K562 (cell line): Measurements from ENCODE around the gene SRSF1. TPM values are rescaled to one million over a fixed set of nuclear protein-coding genes. Genes with fewer than 3 reads are reported as not detected.

Experiments
- CHD2 ChIP-seq: IDR thresholded peaks from 2 replicates; pipeline ENCODE4 v1.6.1; 2011; ENCODE audit warnings: low read depth, low read length
- DACH1 ChIP-seq: fragments of 450-650 bp; IDR thresholded peaks from 2 replicates; pipeline ENCODE4 v1.6.1; 2018; ENCODE audit not compliant: partially characterized antibody
- ELK3 ChIP-seq: fragments of 450-650 bp; formaldehyde crosslinking; IDR thresholded peaks from 2 replicates; pipeline ENCODE4 v1.4.0; 2020; ENCODE audit warnings: mild to moderate bottlenecking
- ETS1 ChIP-seq: conservative IDR thresholded peaks from 2 replicates; pipeline ENCODE4 v1.6.1; 2011; ENCODE audit warnings: low read depth, mild to moderate bottlenecking, low read length; ENCODE audit not compliant: control insufficient read depth
- FOXA3 ChIP-seq, 2 experiments: fragments of 450-650 bp in 1 of 2; sonication (generic) in 1 of 2; formaldehyde crosslinking; IDR thresholded peaks in 1 of 2; conservative IDR thresholded peaks in 1 of 2; 2 replicates each; pipeline versions ENCODE4 v1.4.0 to v1.8.0; 2020 to 2022; ENCODE audit warnings: mild to moderate bottlenecking in 2 of 2, missing genetic modification reagents in 1 of 2
- FOXK2 ChIP-seq, 2 experiments: fragments of 450-650 bp; IDR thresholded peaks in 1 of 2; conservative IDR thresholded peaks in 1 of 2; 2 replicates each; pipeline ENCODE4 v1.6.1; 2016; ENCODE audit warnings: low read depth in 2 of 2, mild to moderate bottlenecking in 1 of 2
- IFI16 ChIP-seq: fragments of 250-450 bp; sonication (Bioruptor Pico); IDR thresholded peaks from 2 replicates; pipeline ENCODE4 v2.1.2; 2022; ENCODE audit warnings: mild to moderate bottlenecking, inconsistent platforms
- KDM2B ChIP-seq: fragments of 250-450 bp; sonication (Bioruptor Pico); IDR thresholded peaks from 2 replicates; pipeline ENCODE4 v1.8.0; 2021; ENCODE audit warnings: mild to moderate bottlenecking, moderate library complexity
- L3MBTL2 ChIP-seq: fragments of 450-650 bp; IDR thresholded peaks from 2 replicates; pipeline ENCODE4 v1.6.1; 2016; ENCODE audit warnings: mild to moderate bottlenecking, moderate library complexity
- NBN ChIP-seq: fragments of 450-650 bp; IDR thresholded peaks from 2 replicates; pipeline ENCODE4 v1.6.1; 2016; ENCODE audit warnings: low read depth, mild to moderate bottlenecking
- NCOA6 ChIP-seq: fragments of 450-650 bp; IDR thresholded peaks from 2 replicates; pipeline ENCODE4 v1.6.1; 2017; ENCODE audit warnings: mild to moderate bottlenecking
- SETDB1 ChIP-seq: IDR thresholded peaks from one replicate; pipeline ENCODE4 v1.6.1; 2012; ENCODE audit warnings: low read length, control low read depth, inconsistent platforms
- SRSF3 ChIP-seq: fragments of 200-400 bp; formaldehyde crosslinking; IDR thresholded peaks from 2 replicates; pipeline ENCODE4 v1.6.1; 2016; ENCODE audit warnings: mild to moderate bottlenecking, low read length, moderate library complexity; ENCODE audit not compliant: insufficient read depth
- TOE1 ChIP-seq, 2 experiments: fragments of 450-650 bp in 1 of 2; sonication (generic) in 1 of 2; formaldehyde crosslinking in 1 of 2; IDR thresholded peaks; 2 replicates each; pipeline versions ENCODE4 v1.7.1 to v1.8.0; 2016 to 2022; ENCODE audit warnings: borderline replicate concordance in 2 of 2, mild to moderate bottlenecking in 2 of 2, antibody characterized with exemption in 1 of 2, inconsistent platforms in 1 of 2, low read depth in 1 of 2, missing genetic modification reagents in 1 of 2, moderate library complexity in 1 of 2
- U2AF1 ChIP-seq: fragments of 200-400 bp; formaldehyde crosslinking; optimal IDR thresholded peaks from 2 replicates; pipeline ENCODE3; 2017; ENCODE audit warnings: mild to moderate bottlenecking, low read depth, low read length, moderate library complexity
- ZBED1 ChIP-seq: IDR thresholded peaks from 2 replicates; pipeline ENCODE4 v1.6.1; 2014
- ZBTB2 ChIP-seq: fragments of 450-650 bp; IDR thresholded peaks from 2 replicates; pipeline ENCODE4 v1.6.1; 2016; ENCODE audit warnings: antibody characterized with exemption
- ZBTB26 ChIP-seq: fragments of 450-650 bp; formaldehyde crosslinking; IDR thresholded peaks from 2 replicates; pipeline ENCODE4 v1.4.0; 2022; ENCODE audit warnings: missing genetic modification characterization
- ZNF239 ChIP-seq: fragments of 250-450 bp; sonication (Bioruptor Pico); IDR thresholded peaks from 2 replicates; pipeline ENCODE4 v1.4.0; 2020; ENCODE audit warnings: mild to moderate bottlenecking
- ZNF384 ChIP-seq: IDR thresholded peaks from 2 replicates; pipeline ENCODE4 v1.6.1; 2012; ENCODE audit warnings: low read depth, low read length, improper control_type of control experiment
- ZNF644 ChIP-seq: fragments of 200-800 bp; sonication (Bioruptor generic); IDR thresholded peaks from 2 replicates; pipeline ENCODE4 v1.6.1; 2016; ENCODE audit warnings: low read depth, missing genetic modification characterization, missing compliant biosample characterization
- polyA plus RNA-seq, 8 experiments: library from polyadenylated mRNA; depleted of rRNA in 4 of 8; stranded (reverse) in 5 of 8; unstranded in 3 of 8; fragments of >200 nt; fragmentation: Nextera tagmentation in 2 of 8; fragmentation: Illumina TruSeq in 1 of 8; extraction: Ambion mirVana in 2 of 8; extraction: Trizol in 1 of 8; gene quantifications; 2 replicates each; pipeline versions ENCODE4 v1.2.1 to v1.2.3, GENCODE V29; 2011 to 2014; ENCODE audit warnings: inconsistent platforms in 1 of 8, missing spikeins in 1 of 8
- total RNA-seq, 7 experiments: library from RNA; depleted of rRNA in 6 of 7; stranded (reverse); fragments of >200 nt in 6 of 7; fragmentation: Illumina TruSeq in 2 of 7; extraction: Trizol in 2 of 7; gene quantifications; 2 replicates each; pipeline versions ENCODE4 v1.2.1 to v1.2.3, GENCODE V29; 2011 to 2021; ENCODE audit warnings: low replicate concordance in 1 of 7

The SRSF1 gene
- total and polyA plus RNA-seq, 9 of the 15 experiments (the other 6 are each of a cell fraction or from before 2014, with no cell fraction given): 77.8 to 559 (median 442) TPM

- TF ChIP-seq U2AF1 (no peak), NCOA6 (no peak), ZNF384 (no peak), DACH1 (no peak), CHD2 (peak; percentile 51; the same call in 1 of the 2 replicates), ELK3 (0 out of 2 replicates have a peak, but pooled peaks have one; percentile 8), TOE1 (IDR thresholded peaks at IDR 0.05; ENCODE audit: borderline replicate concordance) (no peak), TOE1 (CRISPR knock-in tag; IDR thresholded peaks at IDR 0.05; ENCODE audit: borderline replicate concordance, low read depth) (no peak), SRSF3 (peak; percentile 95; the same call in 1 of the 2 replicates), ZBTB26 (CRISPR knock-in tag) (peak; percentile 11; the same call in 1 of the 2 replicates), SETDB1 (no peak), FOXA3 (CRISPR knock-in tag; conservative IDR thresholded peaks at IDR 0.05 in 1 of 2, IDR thresholded peaks at IDR 0.05 in 1 of 2) (no peak), KDM2B (CRISPR knock-in tag) (no peak), ZNF239 (CRISPR knock-in tag) (no peak), ZBED1 (no peak), NBN (0 out of 2 replicates have a peak, but pooled peaks have one; percentile 24), FOXK2 (conservative IDR thresholded peaks at IDR 0.05 in 1 of 2, IDR thresholded peaks at IDR 0.05 in 1 of 2; ENCODE audit: low read depth in 2 of 2) (peak; percentile 49 to 69; a peak in 3 of 4 replicates), ZBTB2 (peak; percentile 80), IFI16 (CRISPR knock-in tag) (no peak), ZNF644 (tag) (peak; percentile 12; the same call in 1 of the 2 replicates), L3MBTL2 (no peak), ETS1 (peak; percentile 84)
Measured at GRCh38 chr17:58006560-58006923, 504 bp downstream of the SRSF1 start (continued).
